IMR-90 (cell line): ENCODE measurements around the gene LRP1B. TPM values are rescaled to one million over a fixed set of nuclear protein-coding genes. Genes with fewer than 3 reads are reported as not detected.

Experiments
- ATAC-seq: fragments of 200-7000 bp; cut with Tn5 transposase; 2 replicates; pipeline ENCODE4 v1.9.1; 2020; ENCODE audit warnings: low read depth, mild to moderate bottlenecking, moderate library complexity
- BruUV-seq: library from RNA; stranded (reverse); fragments of 400-500 nt; replicated peaks from 2 replicates; lab custom pipeline; 2021; lab: Mats Ljungman, UMichigan
- CTCF ChIA-PET: fragments of 300-600 bp; formaldehyde crosslinking; extraction: SDS; loops from one replicate; lab custom pipeline; 2021; ENCODE audit warnings: antibody characterized with exemption; lab: Yijun Ruan, JAX
- POLR2A ChIA-PET: fragments of 300-600 bp; sonication (Branson Sonifier 250); formaldehyde crosslinking; loops from one replicate; lab custom pipeline; 2022; ENCODE audit warnings: antibody characterized with exemption; ENCODE audit not compliant: unreplicated experiment; lab: Charles Lee
- DNase-seq: peaks from one replicate; pipeline ENCODE4 v3.0.0; 2013
- H2AFZ ChIP-seq: replicated peaks from 2 replicates; pipeline ENCODE3; 2013; ENCODE audit warnings: low read length, mild to moderate bottlenecking; ENCODE audit not compliant: poor library complexity
- H2AK5ac ChIP-seq: 2 replicates; pipeline ENCODE4 v1.6.1; 2013; ENCODE audit warnings: low read depth, low read length, inconsistent platforms
- H2AK9ac ChIP-seq: replicated peaks from 2 replicates; pipeline ENCODE3; 2013; ENCODE audit warnings: mild to moderate bottlenecking, low read depth, low read length, moderate library complexity; ENCODE audit not compliant: poor library complexity
- H2BK120ac ChIP-seq: 2 replicates; pipeline ENCODE4 v1.6.1; 2013; ENCODE audit warnings: low read depth, low read length, inconsistent platforms
- H2BK15ac ChIP-seq: 3 replicates; pipeline ENCODE4 v1.6.1; 2013; ENCODE audit warnings: low read depth, low read length, inconsistent platforms
- H2BK20ac ChIP-seq: 2 replicates; pipeline ENCODE4 v1.6.1; 2013; ENCODE audit warnings: low read depth, mild to moderate bottlenecking, inconsistent platforms, low read length, moderate library complexity
- H2BK5ac ChIP-seq: 2 replicates; pipeline ENCODE4 v1.6.1; 2013; ENCODE audit warnings: mild to moderate bottlenecking, low read depth, low read length, inconsistent platforms; ENCODE audit not compliant: poor library complexity, severe bottlenecking
- H3K14ac ChIP-seq: replicated peaks from 2 replicates; pipeline ENCODE4 v1.6.1; 2013; ENCODE audit warnings: low read depth, low read length, inconsistent platforms
- H3K18ac ChIP-seq: 2 replicates; pipeline ENCODE4 v1.6.1; 2013; ENCODE audit warnings: low read depth, low read length, control low read depth
- H3K23ac ChIP-seq: 2 replicates; pipeline ENCODE4 v1.6.1; 2013; ENCODE audit warnings: low read depth, low read length, inconsistent platforms
- H3K27ac ChIP-seq: 2 replicates; pipeline ENCODE4 v1.5.1; 2013; ENCODE audit warnings: mild to moderate bottlenecking, control low read depth, low read length; ENCODE audit not compliant: insufficient read depth
- H3K27me3 ChIP-seq: 2 replicates; pipeline ENCODE4 v1.6.1; 2013; ENCODE audit warnings: low read length; ENCODE audit not compliant: control insufficient read depth, insufficient read depth
- H3K36me3 ChIP-seq: 2 replicates; pipeline ENCODE4 v1.6.1; 2013; ENCODE audit warnings: low read length, mixed read lengths; ENCODE audit not compliant: control insufficient read depth, insufficient read depth
- H3K4ac ChIP-seq: 2 replicates; pipeline ENCODE4 v1.6.1; 2013; ENCODE audit warnings: low read depth, low read length, inconsistent platforms
- H3K4me1 ChIP-seq: 2 replicates; pipeline ENCODE4 v1.6.1; 2013; ENCODE audit warnings: low read length, mixed read lengths; ENCODE audit not compliant: control insufficient read depth, insufficient read depth
- H3K4me2 ChIP-seq: 2 replicates; pipeline ENCODE4 v1.6.1; 2013; ENCODE audit warnings: low read depth, mild to moderate bottlenecking, control low read depth, low read length, moderate library complexity
- H3K4me3 ChIP-seq: 2 replicates; pipeline ENCODE4 v1.5.1; 2013; ENCODE audit warnings: low read depth, mild to moderate bottlenecking, control low read depth, low read length, moderate library complexity; ENCODE audit not compliant: insufficient read depth
- H3K56ac ChIP-seq: 2 replicates; pipeline ENCODE4 v1.6.1; 2013; ENCODE audit warnings: low read length, inconsistent platforms; ENCODE audit not compliant: insufficient read depth; ENCODE audit errors: extremely low read depth
- H3K79me1 ChIP-seq, 2 experiments: 2 replicates each; pipeline ENCODE4 v1.6.1; 2013; ENCODE audit warnings: low read length in 2 of 2, inconsistent platforms in 1 of 2, low read depth in 1 of 2
- H3K9ac ChIP-seq: 2 replicates; pipeline ENCODE4 v1.6.1; 2013; ENCODE audit warnings: low read depth, low read length, control low read depth
- H3K9me1 ChIP-seq: 2 replicates; pipeline ENCODE4 v1.6.1; 2013; ENCODE audit warnings: low read length, inconsistent platforms; ENCODE audit not compliant: insufficient read depth
- H3K9me3 ChIP-seq: 2 replicates; pipeline ENCODE4 v1.6.1; 2013; ENCODE audit warnings: low read length; ENCODE audit not compliant: control insufficient read depth, insufficient read depth
- H4K20me1 ChIP-seq: 2 replicates; pipeline ENCODE4 v1.6.1; 2013; ENCODE audit warnings: low read length, inconsistent platforms; ENCODE audit not compliant: insufficient read depth
- H4K5ac ChIP-seq: 2 replicates; pipeline ENCODE4 v1.6.1; 2013; ENCODE audit warnings: mild to moderate bottlenecking, low read depth, low read length, control low read depth
- H4K8ac ChIP-seq, 2 experiments: 2 replicates each; pipeline ENCODE4 v1.6.1; 2013; ENCODE audit warnings: low read depth in 2 of 2, low read length in 2 of 2, control low read depth in 1 of 2, inconsistent platforms in 1 of 2
- H4K91ac ChIP-seq: 2 replicates; pipeline ENCODE4 v1.6.1; 2013; ENCODE audit warnings: low read depth, low read length, inconsistent platforms; ENCODE audit not compliant: insufficient read depth
- CEBPB ChIP-seq: IDR thresholded peaks from 2 replicates; pipeline ENCODE4 v1.6.1; 2012; ENCODE audit warnings: low read depth, low read length, improper control_type of control experiment
- CHD1 ChIP-seq: IDR thresholded peaks from 2 replicates; pipeline ENCODE4 v1.6.1; 2012; ENCODE audit warnings: low read depth, low read length, improper control_type of control experiment
- MAFK ChIP-seq: IDR thresholded peaks from 2 replicates; pipeline ENCODE4 v1.6.1; 2012; ENCODE audit warnings: low read depth, low read length, improper control_type of control experiment
- NFE2L2 ChIP-seq: fragments of 150-350 bp; IDR thresholded peaks from 2 replicates; pipeline ENCODE4 v1.6.1; 2016; ENCODE audit warnings: low read depth, mild to moderate bottlenecking, low read length
- RCOR1 ChIP-seq: IDR thresholded peaks from 2 replicates; pipeline ENCODE4 v1.6.1; 2012; ENCODE audit warnings: mild to moderate bottlenecking, low read length, improper control_type of control experiment; ENCODE audit not compliant: insufficient replicate concordance
- RFX5 ChIP-seq: IDR thresholded peaks from 2 replicates; pipeline ENCODE4 v1.8.0; 2012; ENCODE audit warnings: low read depth, mild to moderate bottlenecking, low read length, moderate library complexity
- WGBS, 2 experiments: methylation state at CpG; one replicate each; pipeline versions ENCODE4 v1.1.5 to v1.1.7; 2013; ENCODE audit warnings: missing lambda C conversion rate in 2 of 2; ENCODE audit not compliant: insufficient read length in 1 of 2; ENCODE audit errors: extremely low coverage in 2 of 2; 5-methylcytosine and 5-hydroxymethylcytosine counted together
- dilution Hi-C: fragments of 300-500 bp; cut with HindIII; formaldehyde crosslinking; loops from one replicate; pipeline ENCODE4 v1.14.3; 2018; ENCODE audit warnings: low sequenced_read_pairs; ENCODE audit not compliant: unreplicated experiment
- in situ Hi-C: fragments of 300-500 bp; cut with MboI; formaldehyde crosslinking; loops from 3 replicates; pipeline ENCODE4 v1.14.3; 2019; ENCODE audit warnings: low sequenced_read_pairs, inconsistent platforms, mixed read lengths
- intact Hi-C: fragments of 100-400 bp; cut with micrococcal nuclease; formaldehyde crosslinking; loops from 2 replicates; pipeline ENCODE4 v1.10.0; 2022
- polyA plus RNA-seq, 3 experiments: library from polyadenylated mRNA; depleted of rRNA; stranded (reverse); fragments of >200 nt; gene quantifications; 2 replicates each; pipeline ENCODE4 v1.2.3, GENCODE V29; 2012; ENCODE audit warnings: low replicate concordance in 1 of 3
- total RNA-seq: library from RNA; depleted of rRNA; stranded (reverse); fragments of >200 nt; gene quantifications from 2 replicates; pipeline ENCODE4 v1.2.3, GENCODE V29; 2012
- TF ChIP-seq, protein P1 (sequence below): conservative IDR thresholded peaks from 2 replicates; pipeline ENCODE4 v1.5.1; 2012; ENCODE audit warnings: mild to moderate bottlenecking, low read depth, low read length, improper control_type of control experiment

LRP1B gene
- total and polyA plus RNA-seq, 2 of the 4 experiments (the other 2 are of a cell fraction), result under 0.01 to 0.02 TPM

DNA sequence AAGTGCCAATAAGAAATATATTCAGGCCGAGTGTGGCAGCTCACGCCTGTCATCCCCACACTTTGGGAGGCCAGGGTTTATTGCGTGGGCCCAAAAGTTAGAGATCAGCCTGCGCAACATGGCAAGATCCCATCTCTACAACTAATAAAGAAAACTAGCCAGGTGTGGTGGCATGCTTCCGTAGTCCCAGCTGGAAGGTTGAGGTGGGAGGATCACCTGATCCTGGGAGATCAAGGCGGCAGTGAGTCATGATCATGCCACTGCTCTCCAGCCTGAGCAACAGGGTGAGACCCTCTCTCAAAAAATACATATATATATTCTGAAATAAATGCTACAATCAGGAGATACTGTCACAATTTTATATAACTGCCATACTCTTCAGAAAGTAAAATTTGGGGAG is 1745.9 kb downstream of the LRP1B start:
- Histone ChIP-seq H2AK5ac (no peak overlapping the region), H3K4me2 (no peak overlapping the region), H2BK5ac (no peak overlapping the region), H3K9me3 (no peaks in the 10 kb centered on the region), H3K4me1 (no peaks in the 10 kb centered on the region), H2AK9ac (no peak overlapping the region), H2BK15ac (no peak overlapping the region), H3K14ac (no peak overlapping the region), H3K56ac (no peak overlapping the region), H3K18ac (no peak overlapping the region), H3K9ac (no peak overlapping the region), H4K91ac (no peak overlapping the region), H3K4ac (no peak overlapping the region), H3K36me3 (no peaks in the 10 kb centered on the region), H4K20me1 (no peaks in the 10 kb centered on the region), H3K23ac (no peak overlapping the region), H3K79me1 (no peaks in the 10 kb centered on the region), H2BK20ac (no peak overlapping the region), H3K4me3 (no peak overlapping the region), H4K5ac (no peak overlapping the region), H2BK120ac (no peak overlapping the region), H3K27ac (no peak overlapping the region), H3K27me3 (no peaks in the 10 kb centered on the region), H2AFZ (no peak overlapping the region), H4K8ac (no peak overlapping the region), H3K9me1 (no peaks in the 10 kb centered on the region)
- dilution Hi-C loops (no loop called here), intact Hi-C loops (no loop called here), in situ Hi-C loops (no loop called here)
- ChIA-PET CTCF (no interaction called here), POLR2A (no interaction called here)
- no peak for TF ChIP-seq CEBPB
- no peak for TF ChIP-seq NFE2L2
- TF ChIP-seq, protein P1, sequence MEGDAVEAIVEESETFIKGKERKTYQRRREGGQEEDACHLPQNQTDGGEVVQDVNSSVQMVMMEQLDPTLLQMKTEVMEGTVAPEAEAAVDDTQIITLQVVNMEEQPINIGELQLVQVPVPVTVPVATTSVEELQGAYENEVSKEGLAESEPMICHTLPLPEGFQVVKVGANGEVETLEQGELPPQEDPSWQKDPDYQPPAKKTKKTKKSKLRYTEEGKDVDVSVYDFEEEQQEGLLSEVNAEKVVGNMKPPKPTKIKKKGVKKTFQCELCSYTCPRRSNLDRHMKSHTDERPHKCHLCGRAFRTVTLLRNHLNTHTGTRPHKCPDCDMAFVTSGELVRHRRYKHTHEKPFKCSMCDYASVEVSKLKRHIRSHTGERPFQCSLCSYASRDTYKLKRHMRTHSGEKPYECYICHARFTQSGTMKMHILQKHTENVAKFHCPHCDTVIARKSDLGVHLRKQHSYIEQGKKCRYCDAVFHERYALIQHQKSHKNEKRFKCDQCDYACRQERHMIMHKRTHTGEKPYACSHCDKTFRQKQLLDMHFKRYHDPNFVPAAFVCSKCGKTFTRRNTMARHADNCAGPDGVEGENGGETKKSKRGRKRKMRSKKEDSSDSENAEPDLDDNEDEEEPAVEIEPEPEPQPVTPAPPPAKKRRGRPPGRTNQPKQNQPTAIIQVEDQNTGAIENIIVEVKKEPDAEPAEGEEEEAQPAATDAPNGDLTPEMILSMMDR, result no peak
- TF ChIP-seq CHD1, result no peak
- TF ChIP-seq RCOR1, result no peak
- TF ChIP-seq MAFK, result no peak
- TF ChIP-seq RFX5, result no peak
- no CpG with 5 or more reads among the region's 6 CpGs for WGBS, 2 experiments
- ATAC-seq (no peak), DNase-seq (no peak)
- no TSS peak for BruUV-seq
